ENCODE results near the gene PTPN23.

PTPN23 gene

DNA sequence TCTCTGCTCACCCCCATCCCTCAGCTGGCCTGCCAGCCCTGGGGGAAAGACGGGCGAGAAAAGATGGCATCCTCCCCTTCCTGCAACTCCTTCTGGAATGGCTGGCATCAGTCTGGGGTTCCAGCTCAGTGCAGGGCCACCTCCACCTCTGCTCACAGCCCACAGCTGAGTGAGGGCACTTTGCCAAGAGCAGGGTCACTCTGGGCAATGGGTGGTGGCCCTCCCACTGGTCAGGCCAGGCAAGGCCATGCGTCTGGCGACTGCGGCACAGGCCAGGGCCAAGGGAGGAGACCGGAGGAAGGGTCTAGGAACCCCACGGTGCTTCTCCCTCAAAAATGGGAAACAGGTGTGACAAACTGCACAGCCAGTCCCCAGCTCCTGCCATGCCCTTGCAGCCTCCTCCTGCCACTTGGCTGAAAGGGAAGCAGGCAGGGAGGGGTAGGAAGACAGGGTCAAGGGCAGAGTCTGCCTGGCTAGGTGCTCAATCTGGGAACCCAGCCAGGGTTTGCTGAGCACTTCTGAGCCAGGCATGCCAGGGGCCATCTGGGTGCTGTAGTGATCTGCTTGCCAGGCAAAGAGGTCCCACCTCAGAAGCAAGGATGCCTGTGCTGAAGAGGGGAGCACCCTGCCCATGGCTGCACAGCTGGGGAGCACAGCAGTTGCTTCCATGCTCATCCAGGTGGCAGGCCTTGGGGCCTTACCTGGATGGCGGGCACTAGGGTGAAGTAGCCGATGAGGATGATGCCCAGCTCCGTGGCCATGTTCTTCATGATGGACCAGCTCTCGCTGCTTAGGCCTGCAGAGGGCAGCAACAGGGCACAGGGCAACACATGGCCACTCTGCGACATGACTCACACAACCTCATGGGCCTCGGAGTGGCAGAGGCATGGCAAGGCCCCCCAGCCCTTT lies 41.2 kb downstream of the PTPN23 start:
- no peak for DNase-seq

DNA sequence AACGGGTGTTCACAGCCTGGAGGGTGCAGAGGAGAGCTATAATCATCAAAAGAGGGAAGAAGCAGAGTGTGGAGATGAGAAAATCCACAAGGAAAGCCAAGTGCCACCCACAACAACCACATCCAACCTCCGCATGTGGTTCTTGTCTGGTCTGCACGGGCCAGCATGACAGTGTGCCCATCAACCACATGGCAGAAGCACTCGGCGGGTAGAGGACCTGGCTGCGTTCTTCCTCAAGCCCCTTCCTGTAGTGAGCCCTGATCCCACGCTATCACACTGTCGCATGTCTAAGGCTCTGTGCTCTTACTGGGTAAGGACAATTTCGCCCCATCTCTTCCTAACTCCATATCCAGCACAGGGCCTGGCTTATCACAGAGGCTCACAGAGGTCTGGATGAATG lies 41.9 kb downstream of the PTPN23 start:
- DNase-seq: no peak

DNA sequence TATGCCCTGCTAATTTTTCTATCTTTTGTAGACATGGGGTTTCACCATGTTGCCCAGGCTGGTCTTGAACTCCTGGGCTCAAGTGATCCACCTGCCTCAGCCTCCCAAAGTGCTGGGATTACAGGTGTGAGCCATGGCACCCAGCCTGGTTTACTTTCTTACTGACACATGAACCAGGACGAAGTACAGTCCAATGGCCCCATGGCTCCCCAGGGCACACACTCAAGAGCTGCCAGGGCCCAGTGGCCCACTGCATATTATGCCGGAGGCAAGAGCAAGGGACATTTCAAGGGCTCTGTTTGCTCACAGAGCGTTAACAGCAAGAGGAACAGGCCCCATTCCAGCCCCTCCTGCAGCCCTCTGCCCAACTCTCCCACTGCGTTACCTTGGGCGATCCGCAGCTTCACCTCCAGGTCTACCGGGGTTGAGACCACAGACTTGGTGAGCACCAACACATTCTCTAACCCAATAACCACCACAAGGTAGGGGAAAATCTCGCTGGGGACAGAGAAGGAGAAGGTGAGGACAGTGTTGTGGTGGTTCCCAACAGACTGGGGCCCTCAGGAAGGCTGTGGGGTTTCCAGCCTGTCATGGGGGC lies 42.8 kb downstream of the PTPN23 start:
- DNase-seq: no peak

DNA sequence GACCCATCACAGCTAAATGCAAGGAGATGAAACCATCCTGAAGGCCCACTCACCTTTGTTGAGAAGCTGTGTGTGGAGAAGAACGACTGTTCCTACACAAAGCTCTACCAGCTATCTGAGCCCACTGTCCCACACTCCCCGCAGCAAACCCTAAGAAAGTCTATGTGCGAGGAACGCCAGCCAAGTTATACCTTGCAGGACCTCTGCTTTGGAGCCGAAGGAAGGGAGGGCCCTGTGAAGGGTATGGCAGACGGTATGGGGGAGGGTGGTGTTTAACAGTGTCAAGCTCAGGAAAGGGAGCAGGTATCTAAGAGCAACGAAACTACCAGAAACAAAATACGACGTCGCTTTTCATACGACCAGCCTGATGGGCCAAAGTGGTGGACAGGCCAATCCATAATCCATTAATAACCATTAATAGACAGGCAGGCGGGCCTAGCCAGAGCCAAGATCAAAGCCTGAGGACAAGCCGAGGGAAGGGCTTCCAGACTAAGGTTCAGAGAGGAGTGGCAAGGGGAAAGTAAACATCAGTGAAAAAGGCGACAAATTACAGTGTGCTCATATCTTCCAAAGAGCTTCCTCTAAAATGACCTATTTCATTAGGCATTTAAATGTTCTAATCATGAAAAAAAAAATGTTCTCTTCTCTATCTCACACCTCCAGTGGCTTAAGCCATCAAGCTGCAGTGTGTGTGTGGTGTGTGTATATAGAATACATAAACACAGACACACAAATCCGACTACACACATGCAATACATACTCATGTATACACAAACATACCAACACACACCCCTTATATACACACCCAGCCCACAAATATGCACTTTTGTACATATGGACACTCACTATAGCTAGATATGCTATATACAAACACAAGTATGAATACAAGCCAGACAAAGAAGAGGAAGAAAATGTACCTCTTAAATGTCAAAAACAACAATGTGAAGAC lies 43.9 kb downstream of the PTPN23 start:
- DNase-seq: no peak

DNA sequence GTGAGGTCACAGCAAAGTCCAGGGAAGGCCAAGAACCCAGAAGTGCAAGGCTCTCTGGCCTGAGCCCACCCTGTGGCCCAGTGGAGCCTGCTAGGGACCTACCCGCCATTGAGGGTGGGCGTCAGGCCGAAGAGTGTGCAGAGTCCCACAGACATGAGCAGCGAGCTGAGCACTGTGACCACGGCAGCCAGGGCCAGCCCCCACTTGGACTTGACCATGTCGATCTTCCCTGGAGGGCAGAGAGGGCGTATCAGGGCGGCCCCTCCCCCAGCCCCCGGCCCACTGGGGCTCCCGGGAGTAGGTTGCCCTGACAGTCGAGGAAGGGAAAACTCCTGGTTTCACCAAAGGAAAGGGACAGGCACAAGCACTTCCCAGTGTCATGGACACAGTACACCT lies 44.6 kb downstream of the PTPN23 start:
- DNase-seq: no peak

DNA sequence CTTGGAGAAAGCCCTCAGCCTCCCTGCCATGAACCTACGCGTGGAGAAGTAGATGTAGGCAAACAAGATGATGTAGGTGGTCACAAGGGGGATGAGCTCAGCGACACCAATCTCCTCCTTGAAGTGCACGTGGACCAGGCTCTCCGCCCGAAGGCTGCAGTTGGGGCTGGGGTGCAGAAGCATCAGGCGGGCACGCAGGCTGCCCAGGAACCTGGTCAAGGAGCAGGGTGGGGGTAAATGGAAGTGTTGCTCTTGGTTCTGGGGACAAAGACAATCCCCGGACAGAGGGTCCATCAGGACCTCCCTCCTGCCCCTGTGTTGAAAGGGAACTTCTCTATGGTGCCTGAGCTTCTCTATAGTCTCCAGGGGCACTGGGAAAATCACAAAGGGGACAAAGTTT lies 45.1 kb downstream of the PTPN23 start:
- DNase-seq: no peak

DNA sequence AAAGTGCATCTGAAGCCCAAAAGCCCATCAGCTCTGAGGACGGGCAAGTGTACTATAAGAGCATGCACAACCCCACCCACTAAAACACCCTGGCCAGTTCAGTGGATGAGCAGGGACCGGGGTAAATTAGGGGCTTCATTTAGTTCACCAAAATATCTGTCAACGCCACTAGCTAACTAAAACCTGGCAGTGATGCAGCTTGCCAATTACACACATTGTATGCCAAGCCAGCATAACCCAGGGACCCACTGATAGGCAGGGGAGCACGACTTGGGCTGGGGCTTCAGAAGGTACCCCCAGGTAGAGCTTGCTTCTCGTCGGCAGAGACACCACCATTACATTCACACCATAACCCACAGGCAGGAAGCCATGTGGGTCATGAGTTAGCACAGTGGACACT lies 47.0 kb downstream of the PTPN23 start:
- DNase-seq: no peak

DNA sequence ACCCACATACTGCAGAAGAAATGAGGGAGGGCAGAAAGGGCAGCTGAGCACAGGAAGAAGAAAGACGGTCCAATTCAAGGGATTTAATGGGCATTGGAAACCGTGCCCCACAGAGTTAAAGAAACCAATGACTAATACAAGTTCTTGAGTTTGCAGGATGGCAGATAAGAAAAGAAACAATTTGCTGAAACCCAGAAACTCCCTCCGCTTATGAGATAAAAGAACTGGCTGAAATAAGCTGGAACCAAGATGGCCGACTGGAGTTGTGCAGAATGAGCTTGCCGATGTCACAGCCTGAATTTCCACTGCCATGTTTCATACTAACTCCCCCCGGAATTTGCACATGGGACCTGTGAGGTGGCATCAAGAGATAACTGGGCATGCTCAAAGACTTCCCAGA lies 47.8 kb downstream of the PTPN23 start:
- no peak for DNase-seq

DNA sequence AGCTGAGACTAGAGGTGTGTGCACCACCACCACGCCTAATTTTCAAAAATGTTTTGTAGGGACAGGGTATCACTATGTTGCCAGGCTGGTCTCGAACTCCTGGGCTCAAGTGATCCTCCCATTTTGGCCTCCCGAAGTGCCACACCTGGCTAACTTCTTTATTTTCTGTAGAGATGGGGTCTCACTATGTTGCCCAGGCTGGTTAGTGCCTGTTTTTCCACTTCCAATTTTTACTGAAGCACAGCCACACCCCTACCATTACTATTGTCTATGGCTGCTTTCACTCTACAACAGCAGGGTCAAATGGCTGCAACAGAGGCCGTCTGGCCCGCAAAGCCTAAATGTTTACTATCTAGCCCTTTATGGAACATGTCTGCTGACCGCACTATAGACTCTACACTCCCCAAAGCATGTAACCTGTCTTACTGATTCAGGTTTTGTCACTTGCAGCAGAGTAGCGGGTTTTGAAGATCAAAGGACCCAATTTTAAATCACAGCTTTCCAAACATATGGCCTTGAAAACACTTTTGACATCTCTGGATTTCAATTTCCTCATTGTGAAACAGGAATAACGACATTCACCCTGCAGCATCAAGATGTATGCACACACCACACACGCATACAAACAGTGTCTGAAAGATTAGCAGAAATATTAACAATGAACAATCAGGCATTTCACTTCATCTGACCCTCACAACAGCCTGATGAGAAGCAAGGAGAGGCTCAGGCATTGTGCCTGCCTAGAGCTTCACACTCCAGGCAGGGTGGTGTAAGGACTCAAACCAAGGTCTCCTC lies 48.9 kb downstream of the PTPN23 start:
- DNase-seq: no peak

DNA sequence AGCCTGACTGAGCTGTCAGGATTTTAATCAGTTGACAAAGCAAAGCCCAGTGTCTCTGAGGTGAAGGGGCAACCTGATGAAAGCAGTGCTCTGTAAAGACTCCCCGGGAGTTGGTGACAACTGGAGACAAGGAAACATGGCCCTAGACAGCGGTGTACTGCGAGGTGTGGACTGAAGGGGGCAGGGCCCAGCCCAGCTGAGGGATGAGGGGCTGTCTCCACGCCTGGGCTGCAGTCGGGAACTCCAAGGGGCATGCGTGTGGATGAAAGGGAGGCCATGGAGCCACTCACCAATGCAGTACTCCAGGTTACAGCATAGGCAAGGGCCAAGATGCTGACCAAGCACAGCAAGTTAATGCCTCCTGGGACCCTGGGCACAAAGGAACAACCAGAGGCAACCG lies 49.8 kb downstream of the PTPN23 start:
- DNase-seq: no peak

DNA sequence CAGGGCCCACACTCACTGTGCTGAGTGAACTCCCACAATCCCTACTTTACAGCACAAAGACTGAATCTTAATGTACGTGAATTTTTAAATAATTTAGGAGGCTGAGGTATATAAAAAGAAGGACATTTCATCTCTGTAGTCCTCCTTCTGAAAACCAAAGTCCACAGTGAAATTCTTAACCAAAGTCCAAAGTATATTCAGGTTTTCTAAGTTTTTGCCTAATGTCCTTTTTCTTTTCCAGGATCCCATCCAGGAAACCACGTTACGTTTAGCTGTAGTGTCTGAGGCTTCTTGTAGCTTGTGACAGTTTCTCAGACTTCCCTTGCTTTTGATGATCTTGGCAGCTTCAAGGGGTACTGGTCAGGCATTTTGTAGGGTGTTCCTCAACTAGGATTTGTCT lies 50.4 kb downstream of the PTPN23 start:
- DNase-seq: no peak

DNA sequence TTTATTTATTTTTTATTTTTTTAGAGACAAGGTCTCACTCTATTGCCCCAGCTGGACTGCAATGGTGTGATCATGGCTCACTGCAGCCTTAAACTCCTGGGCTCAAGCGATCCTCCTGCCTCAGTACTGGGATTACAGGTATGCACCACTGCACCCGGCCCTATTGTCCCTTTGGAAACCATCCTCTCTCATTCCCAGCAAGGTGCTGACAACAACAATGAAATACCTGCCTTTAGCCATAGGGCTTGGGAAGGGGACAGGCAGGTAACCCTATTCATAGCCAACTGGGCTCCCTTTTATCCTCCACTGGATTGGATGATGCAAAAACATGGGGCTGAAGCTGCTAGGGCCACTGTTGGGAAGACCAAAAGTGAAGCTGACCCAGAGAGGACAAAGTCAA lies 51.9 kb downstream of the PTPN23 start:
- no peak for DNase-seq

DNA sequence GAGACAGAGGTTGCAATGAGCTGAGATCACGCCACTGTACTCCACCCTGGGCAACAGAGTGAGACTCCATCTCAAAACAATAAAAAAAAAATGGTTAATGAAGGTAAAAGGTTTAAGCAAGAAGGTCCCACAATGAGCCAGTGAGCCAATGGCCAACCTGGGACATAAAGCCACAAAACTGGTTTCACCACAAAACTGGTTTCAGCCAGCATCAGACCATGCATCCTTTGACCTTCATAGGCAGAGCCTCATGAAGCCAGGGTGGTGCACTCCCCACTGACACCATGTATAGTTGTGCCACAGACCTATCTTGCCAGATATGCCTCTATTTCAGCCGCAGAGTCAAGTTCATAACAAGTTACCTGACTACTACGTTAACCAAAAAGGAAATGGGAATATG lies 53.0 kb downstream of the PTPN23 start:
- DNase-seq: no peak

DNA sequence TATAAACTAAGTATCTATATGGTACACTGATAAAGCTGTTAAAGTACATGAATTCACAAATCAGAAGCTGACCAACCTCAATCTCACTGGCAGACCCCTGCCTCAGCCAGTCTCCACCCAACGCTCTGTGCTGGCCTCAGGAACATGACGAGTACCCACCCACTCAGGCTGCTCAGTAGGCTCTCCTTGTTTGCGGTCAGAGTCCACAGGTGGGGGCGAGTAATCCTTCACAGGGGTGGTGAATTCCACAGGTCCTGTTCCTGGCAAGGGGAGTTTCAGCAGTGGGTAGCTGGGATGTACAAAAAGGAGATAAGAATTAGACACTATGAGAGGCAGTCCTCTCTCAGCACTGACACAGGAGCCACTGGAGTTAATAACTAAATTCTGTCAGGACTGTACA lies 54.0 kb downstream of the PTPN23 start:
- DNase-seq: no peak

DNA sequence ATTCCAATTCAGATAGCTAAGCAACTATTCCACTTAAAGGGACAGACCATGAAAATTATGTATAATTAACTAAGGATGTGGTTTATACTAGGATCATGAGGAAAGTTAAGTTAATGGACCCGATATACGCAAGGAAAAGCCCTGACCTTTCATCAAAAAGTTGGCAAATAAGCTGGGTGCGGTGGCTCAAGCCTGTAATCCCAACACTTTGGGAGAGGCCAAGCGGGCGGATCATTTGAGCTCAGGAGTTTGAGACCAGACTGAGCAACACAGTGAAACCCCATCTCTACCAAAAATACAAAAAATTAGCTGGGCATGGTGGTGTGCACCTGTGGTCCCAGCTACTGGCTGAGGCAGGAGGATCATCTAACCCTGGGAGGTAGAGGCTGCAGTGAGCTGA lies 55.4 kb downstream of the PTPN23 start:
- DNase-seq: no peak

DNA sequence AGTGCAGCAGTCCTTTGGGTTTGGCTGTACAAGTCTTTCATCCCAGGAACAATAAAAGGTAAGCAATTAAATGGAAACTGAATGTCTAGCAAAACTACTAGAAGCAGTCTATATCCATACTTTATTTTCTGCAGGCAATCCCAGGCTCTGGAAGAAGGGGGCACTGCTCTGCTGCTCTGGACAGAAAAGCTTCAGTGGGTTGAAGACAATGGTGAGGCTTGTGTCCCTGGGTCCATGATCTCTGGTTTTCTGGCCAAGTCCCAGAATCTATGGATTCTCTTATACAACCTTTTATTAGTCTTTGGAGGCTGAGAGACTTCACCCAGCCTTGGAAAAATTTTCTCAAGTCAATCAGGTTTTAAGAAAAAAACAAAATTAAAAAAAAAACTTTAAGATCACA lies 59.3 kb downstream of the PTPN23 start:
- no peak for DNase-seq

DNA sequence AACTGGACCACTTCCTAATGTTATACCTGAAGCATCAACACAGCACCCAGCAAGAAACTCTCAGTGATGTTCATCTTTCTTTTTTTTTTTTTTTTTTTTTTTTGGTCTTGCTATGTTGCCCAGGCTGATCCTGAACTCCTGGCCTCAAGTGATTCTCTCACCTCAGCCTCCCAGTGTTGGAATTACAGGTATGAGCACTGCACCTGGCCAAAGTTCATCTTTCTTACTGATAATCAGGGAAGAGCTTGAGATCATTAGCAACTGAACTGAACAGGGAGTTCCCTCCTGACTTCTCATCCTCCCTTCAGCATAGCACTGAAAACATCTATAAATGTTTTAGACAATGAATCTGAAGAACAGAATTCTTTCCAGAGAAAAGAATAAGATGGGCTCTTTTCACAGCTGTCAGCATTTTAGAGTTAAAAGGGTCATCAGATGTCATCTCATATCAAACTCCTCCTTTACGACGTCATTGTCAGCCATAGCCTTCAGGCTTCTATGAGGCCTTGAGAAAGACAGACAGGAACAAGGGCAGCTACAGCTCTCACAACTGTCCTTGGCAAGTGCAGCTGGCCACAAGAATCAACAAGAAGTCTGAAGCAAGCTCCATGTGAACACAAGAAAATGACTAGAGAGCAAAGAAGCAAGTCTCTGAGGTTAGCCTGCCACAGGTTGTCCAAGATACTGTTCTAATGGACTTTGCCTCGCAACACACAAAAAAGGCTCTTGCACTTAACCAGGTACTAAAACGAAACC lies 61.2 kb downstream of the PTPN23 start:
- DNase-seq: no peak

DNA sequence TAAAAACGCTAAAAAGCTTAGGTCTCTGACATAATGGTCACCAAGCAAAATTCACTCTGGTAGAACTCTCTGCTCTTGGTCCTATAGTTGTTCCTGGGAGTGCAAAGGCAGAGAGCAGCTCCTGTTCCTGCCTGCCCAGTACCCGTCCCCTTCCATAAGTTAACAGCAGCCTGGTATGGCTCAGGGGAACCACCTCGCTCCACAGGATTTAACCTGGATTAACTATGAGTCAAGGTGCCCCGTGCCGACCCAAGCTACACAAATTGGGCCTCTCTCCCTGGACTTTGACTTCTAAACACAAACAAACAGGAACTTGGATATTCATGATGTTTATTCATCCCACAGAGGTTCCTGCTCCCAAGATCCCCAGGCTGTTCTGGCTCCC lies 62.8 kb downstream of the PTPN23 start:
- no peak for DNase-seq

DNA sequence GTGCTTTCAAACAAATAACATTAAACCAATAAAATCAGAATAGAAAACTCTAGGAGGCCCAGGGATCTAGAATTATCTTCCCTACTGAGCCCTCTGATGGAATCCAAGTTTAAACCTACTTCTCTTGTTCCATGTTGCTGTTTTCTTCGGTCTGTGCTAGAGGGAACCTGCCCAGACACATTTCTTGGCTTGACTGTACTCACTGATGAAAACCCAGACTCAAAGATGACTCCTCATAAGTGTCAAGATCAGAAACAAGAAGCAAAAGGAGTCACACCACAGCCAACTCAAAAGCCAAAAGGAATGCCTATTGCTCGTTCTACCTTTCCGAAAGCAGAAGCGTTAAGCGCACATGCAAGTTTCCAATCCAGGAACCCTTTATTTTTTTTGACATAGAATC lies 63.3 kb downstream of the PTPN23 start:
- no peak for DNase-seq

DNA sequence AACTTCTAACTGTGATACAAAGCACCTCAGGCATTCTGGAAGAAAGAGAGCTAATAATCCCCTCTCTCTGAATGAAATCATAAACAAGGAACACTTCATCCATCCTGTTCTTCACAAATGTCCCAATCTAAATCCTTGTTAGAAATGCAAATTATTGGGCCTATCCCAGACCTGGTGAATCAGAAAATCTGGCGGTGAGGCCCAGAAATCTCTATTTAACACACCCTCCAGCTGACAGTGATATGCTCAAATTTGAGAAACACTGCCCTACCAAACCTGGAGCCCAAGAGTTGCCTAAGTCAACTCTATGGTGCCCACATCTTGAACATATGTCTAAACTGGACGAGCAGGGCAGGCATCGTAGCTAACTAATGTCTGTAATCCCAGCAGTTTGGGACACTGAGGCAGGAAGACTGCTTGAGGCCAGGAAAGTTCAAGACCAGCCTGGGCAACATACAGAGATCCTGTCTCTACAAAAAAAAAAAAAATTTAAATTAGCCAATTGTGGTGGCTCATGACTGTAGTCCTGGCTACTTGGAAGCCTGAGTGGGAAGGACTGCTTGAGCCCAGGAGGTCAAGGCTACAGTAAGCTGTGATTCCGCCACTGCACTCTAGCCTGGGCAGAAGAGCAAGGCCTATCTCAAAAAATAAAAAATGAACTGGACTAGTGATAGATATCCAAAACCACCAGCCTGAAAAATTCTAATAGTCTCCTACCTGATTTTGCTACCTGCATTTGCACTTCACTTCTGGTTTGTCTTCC lies 71.8 kb downstream of the PTPN23 start:
- no peak for DNase-seq

DNA sequence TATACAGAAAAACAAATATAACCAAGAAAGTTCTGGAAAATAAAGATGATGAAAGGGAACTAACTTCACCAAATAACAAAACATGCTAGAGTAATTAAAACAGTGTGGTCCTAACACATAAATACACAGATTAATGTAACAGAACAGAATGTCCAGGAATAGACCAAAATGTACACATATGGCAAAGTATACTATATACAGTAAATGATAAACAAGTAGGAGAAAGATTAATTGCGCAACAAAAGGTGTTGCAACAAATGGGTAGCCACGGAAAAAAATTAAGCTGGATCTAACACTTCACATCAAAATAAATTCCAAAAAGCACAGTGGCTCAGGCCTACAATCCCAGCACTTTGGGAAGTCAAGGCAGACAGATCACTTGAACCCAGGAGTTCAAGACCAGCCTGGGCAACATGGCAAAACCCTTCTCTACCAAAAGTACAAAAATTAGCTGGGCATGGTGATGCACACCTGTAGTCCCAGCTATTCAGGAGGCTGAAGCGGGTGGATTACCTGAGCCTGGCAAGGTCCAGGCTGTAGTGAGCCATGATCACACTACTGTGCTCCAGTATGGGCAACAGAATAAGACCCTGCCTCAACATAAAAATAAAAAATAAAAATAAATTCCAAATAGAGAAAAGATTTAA lies 75.1 kb downstream of the PTPN23 start:
- DNase-seq: no peak

Data from NCI-H446 treated with DMSO at 0.1 percent for 48 hours (cell line).